ENCODE data around the gene AIG1. TPM values are rescaled to one million over a fixed set of nuclear protein-coding genes. Genes with fewer than 3 reads are reported as not detected.

AIG1 gene
- total and polyA plus RNA-seq, 2 donors from 2014 or later, result 57.3 to 146 TPM

DNA sequence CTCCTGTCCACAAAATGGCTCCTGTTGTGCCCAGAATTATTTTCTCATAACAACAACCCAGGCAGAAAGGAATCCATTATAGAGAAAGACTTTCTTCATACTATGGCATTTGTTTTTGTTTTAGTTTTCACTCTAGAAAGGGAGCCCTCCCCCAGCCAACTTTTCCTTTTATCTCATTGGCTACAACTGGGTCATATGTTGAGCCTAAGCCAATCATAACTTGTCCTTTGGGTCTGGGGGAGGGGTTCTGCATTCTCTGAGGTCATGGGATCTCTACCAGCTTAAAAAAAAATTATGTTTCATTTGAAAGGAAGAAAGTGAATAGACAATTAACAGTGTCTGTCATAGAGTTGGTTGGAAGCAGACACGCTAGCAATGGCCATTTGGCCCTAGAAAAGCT lies 177.6 kb downstream of the AIG1 start:
- H3K9ac ChIP-seq (ENCODE audit: low read length in 3 of 3), result no peak overlapping the region
- DNase-seq, result no peak
- H3K27me3 ChIP-seq (ENCODE audit: control insufficient read depth, insufficient read depth, low read length), result no peaks in the 10 kb centered on the region
- peaks cover 0 to 4% (median 0%) of the 10 kb centered on the region in 3 donors for H3K4me1 ChIP-seq (ENCODE audit: control insufficient read depth in 2 of 3, insufficient read depth in 2 of 3, low read depth in 1 of 3, low read length in 3 of 3)
- intact Hi-C loops (cut with DNase I), result no loop called here
- FAIRE-seq, result no peak
- H3K9me3 ChIP-seq (ENCODE audit: control insufficient read depth in 2 of 3, insufficient read depth in 1 of 3, low read length in 3 of 3), result no peaks in the 10 kb centered on the region
- no peak overlapping the region for H3K27ac ChIP-seq (ENCODE audit: low read depth in 2 of 2, low read length in 2 of 2)
- TF ChIP-seq, protein P1, sequence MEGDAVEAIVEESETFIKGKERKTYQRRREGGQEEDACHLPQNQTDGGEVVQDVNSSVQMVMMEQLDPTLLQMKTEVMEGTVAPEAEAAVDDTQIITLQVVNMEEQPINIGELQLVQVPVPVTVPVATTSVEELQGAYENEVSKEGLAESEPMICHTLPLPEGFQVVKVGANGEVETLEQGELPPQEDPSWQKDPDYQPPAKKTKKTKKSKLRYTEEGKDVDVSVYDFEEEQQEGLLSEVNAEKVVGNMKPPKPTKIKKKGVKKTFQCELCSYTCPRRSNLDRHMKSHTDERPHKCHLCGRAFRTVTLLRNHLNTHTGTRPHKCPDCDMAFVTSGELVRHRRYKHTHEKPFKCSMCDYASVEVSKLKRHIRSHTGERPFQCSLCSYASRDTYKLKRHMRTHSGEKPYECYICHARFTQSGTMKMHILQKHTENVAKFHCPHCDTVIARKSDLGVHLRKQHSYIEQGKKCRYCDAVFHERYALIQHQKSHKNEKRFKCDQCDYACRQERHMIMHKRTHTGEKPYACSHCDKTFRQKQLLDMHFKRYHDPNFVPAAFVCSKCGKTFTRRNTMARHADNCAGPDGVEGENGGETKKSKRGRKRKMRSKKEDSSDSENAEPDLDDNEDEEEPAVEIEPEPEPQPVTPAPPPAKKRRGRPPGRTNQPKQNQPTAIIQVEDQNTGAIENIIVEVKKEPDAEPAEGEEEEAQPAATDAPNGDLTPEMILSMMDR (IDR thresholded peaks at IDR 0.05; ENCODE audit: borderline replicate concordance, extremely low read depth, insufficient read depth), result no peak
- H3K36me3 ChIP-seq (ENCODE audit: control insufficient read depth in 2 of 3, insufficient read depth in 3 of 3, low read length in 3 of 3), result no peaks in the 10 kb centered on the region
- no peak overlapping the region for H3K4me3 ChIP-seq (ENCODE audit: low read length in 3 of 3)

DNA sequence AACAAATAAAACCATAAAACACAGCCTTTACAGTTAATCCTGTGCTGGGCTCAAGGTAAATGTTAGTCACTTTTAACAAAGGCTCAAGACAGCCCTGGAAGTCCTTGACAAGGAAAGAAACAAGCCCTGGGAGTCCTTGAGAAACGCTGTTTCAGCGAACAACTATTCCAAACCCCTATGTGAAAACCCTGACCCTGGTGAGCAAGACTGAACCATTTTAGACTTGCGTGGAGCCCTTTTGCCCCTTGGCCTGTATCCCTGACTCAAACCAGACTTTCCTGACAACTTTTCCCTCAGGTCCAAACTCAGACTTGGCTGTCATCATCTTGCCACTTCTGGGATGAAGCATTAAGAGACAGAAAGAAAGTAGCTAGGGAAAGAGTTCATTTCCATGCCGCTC lies 180.4 kb downstream of the AIG1 start:
- TF ChIP-seq, protein P1 (IDR thresholded peaks at IDR 0.05; ENCODE audit: borderline replicate concordance, extremely low read depth, insufficient read depth), result no peak
- FAIRE-seq (no peak), DNase-seq (no peak)
- Histone ChIP-seq H3K27me3 (ENCODE audit: control insufficient read depth, insufficient read depth, low read length) (no peaks in the 10 kb centered on the region), H3K27ac (ENCODE audit: low read depth in 2 of 2, low read length in 2 of 2) (no peak overlapping the region), H3K4me1 (ENCODE audit: control insufficient read depth in 2 of 3, insufficient read depth in 2 of 3, low read depth in 1 of 3, low read length in 3 of 3) (no peaks in the 10 kb centered on the region), H3K4me3 (ENCODE audit: low read length in 3 of 3) (no peak overlapping the region), H3K9ac (ENCODE audit: low read length in 3 of 3) (no peak overlapping the region), H3K9me3 (ENCODE audit: control insufficient read depth in 2 of 3, insufficient read depth in 1 of 3, low read length in 3 of 3) (no peaks in the 10 kb centered on the region), H3K36me3 (ENCODE audit: control insufficient read depth in 2 of 3, insufficient read depth in 3 of 3, low read length in 3 of 3) (no peaks in the 10 kb centered on the region)
- intact Hi-C loops (cut with DNase I), result no loop called here

DNA sequence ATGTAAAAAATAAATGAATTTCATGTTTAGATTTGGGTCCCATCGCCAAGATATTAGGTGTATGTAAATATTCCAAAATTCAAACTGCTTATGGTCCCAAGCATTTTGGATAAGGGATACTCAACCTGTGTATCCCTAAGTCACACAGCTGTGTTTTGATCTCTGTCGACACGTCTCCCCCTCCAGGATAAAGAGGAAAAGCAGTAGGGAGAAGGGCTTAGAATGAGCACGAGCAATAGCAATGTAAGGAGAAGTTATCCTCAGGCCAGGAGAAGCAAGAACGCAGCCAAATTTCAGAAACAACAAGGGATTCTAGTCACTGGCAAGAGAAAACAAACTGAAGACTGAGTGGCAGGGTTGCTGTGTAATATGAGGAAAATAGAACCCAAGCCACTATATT lies 181.2 kb downstream of the AIG1 start:
- Histone ChIP-seq H3K36me3 (ENCODE audit: control insufficient read depth in 2 of 3, insufficient read depth in 3 of 3, low read length in 3 of 3) (no peaks in the 10 kb centered on the region), H3K27ac (ENCODE audit: low read depth in 2 of 2, low read length in 2 of 2) (no peak overlapping the region), H3K27me3 (ENCODE audit: control insufficient read depth, insufficient read depth, low read length) (no peaks in the 10 kb centered on the region), H3K9ac (ENCODE audit: low read length in 3 of 3) (no peak overlapping the region), H3K9me3 (ENCODE audit: control insufficient read depth in 2 of 3, insufficient read depth in 1 of 3, low read length in 3 of 3) (no peaks in the 10 kb centered on the region), H3K4me1 (ENCODE audit: control insufficient read depth in 2 of 3, insufficient read depth in 2 of 3, low read depth in 1 of 3, low read length in 3 of 3) (no peaks in the 10 kb centered on the region), H3K4me3 (ENCODE audit: low read length in 3 of 3) (no peak overlapping the region)
- DNase-seq (no peak), FAIRE-seq (no peak)
- intact Hi-C loops (cut with DNase I), result no loop called here
- TF ChIP-seq, protein P1 (IDR thresholded peaks at IDR 0.05; ENCODE audit: borderline replicate concordance, extremely low read depth, insufficient read depth), result no peak

DNA sequence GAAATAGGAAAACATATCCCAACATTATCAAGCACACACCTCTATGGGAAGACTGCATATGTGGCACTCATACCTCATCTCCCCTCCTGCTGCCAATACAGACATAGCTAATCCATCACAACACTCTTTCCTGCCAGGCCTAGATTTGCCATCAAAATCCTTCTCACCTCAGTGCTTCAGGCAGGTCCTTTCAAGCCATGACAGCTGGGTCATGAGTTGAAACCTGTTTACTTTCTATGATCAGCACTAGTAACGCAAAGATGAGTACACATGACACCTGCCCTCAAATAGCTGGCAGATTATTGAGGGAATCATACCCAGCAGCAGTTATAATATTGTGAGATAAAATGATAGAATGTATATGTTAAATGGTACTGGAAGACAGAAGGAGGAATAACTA lies 183.1 kb downstream of the AIG1 start:
- Histone ChIP-seq H3K9me3 (ENCODE audit: control insufficient read depth in 2 of 3, insufficient read depth in 1 of 3, low read length in 3 of 3) (no peaks in the 10 kb centered on the region), H3K36me3 (ENCODE audit: control insufficient read depth in 2 of 3, insufficient read depth in 3 of 3, low read length in 3 of 3) (no peaks in the 10 kb centered on the region), H3K4me3 (ENCODE audit: low read length in 3 of 3) (no peak overlapping the region), H3K9ac (ENCODE audit: low read length in 3 of 3) (no peak overlapping the region), H3K27ac (ENCODE audit: low read depth in 2 of 2, low read length in 2 of 2) (no peak overlapping the region), H3K4me1 (ENCODE audit: control insufficient read depth in 2 of 3, insufficient read depth in 2 of 3, low read depth in 1 of 3, low read length in 3 of 3) (no peaks in the 10 kb centered on the region), H3K27me3 (ENCODE audit: control insufficient read depth, insufficient read depth, low read length) (no peaks in the 10 kb centered on the region)
- intact Hi-C loops (cut with DNase I), result no loop called here
- no peak for DNase-seq
- TF ChIP-seq, protein P1 (IDR thresholded peaks at IDR 0.05; ENCODE audit: borderline replicate concordance, extremely low read depth, insufficient read depth), result no peak
- FAIRE-seq, result no peak
